PC-9 (cell line): ENCODE data around the gene TSPOAP1. TPM values are rescaled to one million over a fixed set of nuclear protein-coding genes. Genes with fewer than 3 reads are reported as not detected.

Source experiments
- BruUV-seq: library from RNA; stranded (reverse); fragments of 400-500 nt; replicated peaks from 2 replicates; lab custom pipeline; 2021; lab: Mats Ljungman, UMichigan
- CTCF ChIA-PET: fragments of 300-600 bp; sonication (Branson Sonifier 250); formaldehyde crosslinking; loops from one replicate; lab custom pipeline; 2022; ENCODE audit warnings: antibody characterized with exemption; lab: Charles Lee
- POLR2A ChIA-PET: fragments of 300-600 bp; sonication (Branson Sonifier 250); formaldehyde crosslinking; loops from one replicate; lab custom pipeline; 2022; ENCODE audit warnings: antibody characterized with exemption; ENCODE audit not compliant: unreplicated experiment; lab: Charles Lee
- DNase-seq, 2 experiments: peaks; one replicate each; pipeline versions ENCODE4 v3.0.0 to v3.0.0-alpha.2; 2015 to 2022; ENCODE audit warnings: mixed read lengths in 1 of 2
- H2AFZ ChIP-seq: fragments of 200-600 bp; sonication (generic); 2 replicates; pipeline ENCODE4 v1.8.1; 2017; ENCODE audit warnings: antibody characterized with exemption
- H3F3A ChIP-seq: fragments of 200-600 bp; sonication (generic); 2 replicates; pipeline ENCODE4 v1.8.1; 2017; ENCODE audit warnings: antibody characterized with exemption, mild to moderate bottlenecking, low read depth; ENCODE audit not compliant: insufficient read depth
- H3K27ac ChIP-seq: fragments of 200-600 bp; sonication (generic); 2 replicates; pipeline ENCODE4 v1.6.1; 2016; ENCODE audit warnings: mixed run types
- H3K27me3 ChIP-seq: fragments of 200-600 bp; sonication (generic); 2 replicates; pipeline ENCODE4 v1.6.1; 2016; ENCODE audit warnings: low read depth, mixed run types; ENCODE audit not compliant: insufficient read depth
- H3K36me3 ChIP-seq: fragments of 200-600 bp; sonication (generic); 2 replicates; pipeline ENCODE4 v1.6.1; 2016; ENCODE audit warnings: low read depth, mixed run types
- H3K4me1 ChIP-seq: fragments of 200-600 bp; sonication (generic); replicated peaks from 2 replicates; pipeline ENCODE4 v1.6.1; 2016; ENCODE audit warnings: mixed run types; ENCODE audit not compliant: insufficient read depth
- H3K4me2 ChIP-seq: fragments of 200-600 bp; sonication (generic); 2 replicates; pipeline ENCODE4 v1.6.1; 2017; ENCODE audit warnings: mixed run types
- H3K4me3 ChIP-seq: fragments of 200-600 bp; sonication (generic); 2 replicates; pipeline ENCODE4 v1.6.1; 2016; ENCODE audit warnings: mixed run types
- H3K79me2 ChIP-seq: fragments of 200-600 bp; sonication (generic); 2 replicates; pipeline ENCODE4 v1.6.1; 2017; ENCODE audit warnings: low read depth, mixed run types
- H3K9me2 ChIP-seq: fragments of 200-600 bp; sonication (generic); 2 replicates; pipeline ENCODE4 v1.8.1; 2017; ENCODE audit warnings: mild to moderate bottlenecking; ENCODE audit not compliant: insufficient read depth
- H3K9me3 ChIP-seq: fragments of 200-600 bp; sonication (generic); 2 replicates; pipeline ENCODE4 v1.8.1; 2016; ENCODE audit warnings: low read depth; ENCODE audit not compliant: insufficient read depth
- H4K20me1 ChIP-seq: fragments of 200-600 bp; sonication (generic); 2 replicates; pipeline ENCODE4 v1.8.1; 2017; ENCODE audit not compliant: insufficient read depth
- CTCF ChIP-seq: fragments of 200-600 bp; sonication (generic); conservative IDR thresholded peaks from 2 replicates; pipeline ENCODE4 v1.6.1; 2017; ENCODE audit warnings: mixed run types, antibody characterized with exemption, mild to moderate bottlenecking, moderate library complexity
- EZH2 ChIP-seq: fragments of 200-600 bp; sonication (generic); IDR thresholded peaks from 2 replicates; pipeline ENCODE4 v1.8.0; 2017; ENCODE audit warnings: antibody characterized with exemption, low read depth
- intact Hi-C: fragments of 100-400 bp; cut with micrococcal nuclease; formaldehyde crosslinking; loops from one replicate; pipeline ENCODE4 v1.10.0; 2022; ENCODE audit not compliant: unreplicated experiment
- total RNA-seq: library from RNA; stranded (reverse); gene quantifications from 2 replicates; pipeline ENCODE4 v1.2.3, GENCODE V29; 2021

TSPOAP1 gene
- total RNA-seq, 1 experiment from 2014 or later: 0.15 TPM

GRCh38 chr17:58319173-58320162 is 9.1 kb downstream of the TSPOAP1 start:
- CTCF ChIA-PET: no interaction called here
- Histone ChIP-seq H3K4me2 (no peak overlapping the region), H3K27me3 (peaks cover 63% of the 10 kb centered on the region), H3K4me3 (no peak overlapping the region), H3K79me2 (no peaks in the 10 kb centered on the region), H4K20me1 (no peaks in the 10 kb centered on the region), H2AFZ (no peak overlapping the region), H3K9me2 (no peaks in the 10 kb centered on the region), H3K27ac (no peak overlapping the region), H3F3A (no peaks in the 10 kb centered on the region), H3K9me3 (no peaks in the 10 kb centered on the region), H3K4me1 (no peaks in the 10 kb centered on the region), H3K36me3 (no peaks in the 10 kb centered on the region)
- POLR2A ChIA-PET: no interaction called here
- intact Hi-C loops: loop anchor here (10.0 kb wide), 1 partner anchor 685 kb away; no protein-coding TSS in a partner anchor
- no peak for TF ChIP-seq EZH2
- no peak for TF ChIP-seq CTCF
- DNase-seq: no peak
- BruUV-seq: no TSS peak

- no peak for DNase-seq
- no peak overlapping the region for H2AFZ ChIP-seq
- no peak overlapping the region for H3K4me3 ChIP-seq
- intact Hi-C loops: loop anchor here (10.0 kb wide), 1 partner anchor 686 kb away; no protein-coding TSS in a partner anchor
- no peak overlapping the region for H3K4me2 ChIP-seq
- no peaks in the 10 kb centered on the region for H4K20me1 ChIP-seq
- TF ChIP-seq CTCF (no peak), EZH2 (no peak)
- H3K9me2 ChIP-seq: no peaks in the 10 kb centered on the region
- H3K36me3 ChIP-seq: no peaks in the 10 kb centered on the region
- H3F3A ChIP-seq: no peaks in the 10 kb centered on the region
- no peaks in the 10 kb centered on the region for H3K79me2 ChIP-seq
- H3K9me3 ChIP-seq: no peaks in the 10 kb centered on the region
- no peak overlapping the region for H3K27ac ChIP-seq
- ChIA-PET POLR2A (no interaction called here), CTCF (no interaction called here)
- H3K27me3 ChIP-seq: peaks cover 63% of the 10 kb centered on the region
- no TSS peak for BruUV-seq
- no peaks in the 10 kb centered on the region for H3K4me1 ChIP-seq
Measured at GRCh38 chr17:58318627-58319172, 9.9 kb downstream of the TSPOAP1 start.

- intact Hi-C loops: loop anchor here (10.0 kb wide), 1 partner anchor 687 kb away; no protein-coding TSS in a partner anchor
- no peak overlapping the region for H2AFZ ChIP-seq
- H3K79me2 ChIP-seq: no peaks in the 10 kb centered on the region
Measured at GRCh38 chr17:58318065-58318481, 10.5 kb downstream of the TSPOAP1 start.

More at GRCh38 chr17:58318065-58318481, 10.5 kb downstream of the TSPOAP1 start:
- H3F3A ChIP-seq: no peaks in the 10 kb centered on the region
- H3K36me3 ChIP-seq: no peaks in the 10 kb centered on the region
- H3K4me3 ChIP-seq: no peak overlapping the region
- DNase-seq: no peak
- peaks cover 62% of the 10 kb centered on the region for H3K27me3 ChIP-seq
- no peaks in the 10 kb centered on the region for H3K9me3 ChIP-seq
- no peak overlapping the region for H3K4me2 ChIP-seq
- H3K27ac ChIP-seq: no peak overlapping the region
- CTCF ChIA-PET: interaction anchor here (0.5 to 1.7 kb wide), 5 partner anchors 82 to 312 kb away, joined by 3 to 28 read pairs (median 5); partner anchors contain the start of gene RNF43
- TF ChIP-seq CTCF (no peak), EZH2 (no peak)
- no peaks in the 10 kb centered on the region for H4K20me1 ChIP-seq
- no peaks in the 10 kb centered on the region for H3K4me1 ChIP-seq
- no peaks in the 10 kb centered on the region for H3K9me2 ChIP-seq
- no TSS peak for BruUV-seq
- POLR2A ChIA-PET: no interaction called here
